GM12801 (cell line): ENCODE data around the gene HELZ.

Source experiments
- CTCF ChIP-seq: IDR thresholded peaks from one replicate; pipeline ENCODE4 v1.5.1; 2011; ENCODE audit warnings: control low read depth; ENCODE audit not compliant: insufficient read length; ENCODE audit errors: extremely low read depth

HELZ gene

GRCh38 chr17:67085406-67085805 lies 159.6 kb downstream of the HELZ start:
- TF ChIP-seq CTCF: no peak

GRCh38 chr17:67082107-67082506 lies 162.9 kb downstream of the HELZ start:
- TF ChIP-seq CTCF: no peak

- no peak for TF ChIP-seq CTCF
Observed at GRCh38 chr17:67080804-67081203, 164.2 kb downstream of the HELZ start.

- TF ChIP-seq CTCF: no peak
Observed at GRCh38 chr17:67079491-67079890, 165.5 kb downstream of the HELZ start.

- no peak for TF ChIP-seq CTCF
Observed at GRCh38 chr17:67078292-67078691, 166.7 kb downstream of the HELZ start.

GRCh38 chr17:67076290-67076689 lies 168.7 kb downstream of the HELZ start:
- TF ChIP-seq CTCF: no peak

- TF ChIP-seq CTCF: no peak
Observed at GRCh38 chr17:67074781-67075180, 170.2 kb downstream of the HELZ start.

GRCh38 chr17:67072885-67073284 lies 172.1 kb downstream of the HELZ start:
- no peak for TF ChIP-seq CTCF
